SHP77 treated with DMSO at 0.1 percent for 48 hours (cell line): ENCODE measurements around the gene RAPGEF1.

ENCODE experiments used
- DNase-seq: peaks from one replicate; lab custom pipeline; 2025; lab: John Stamatoyannopoulos, UW

Gene RAPGEF1

GRCh38 chr9:131642496-131643083 is 97.3 kb downstream of the RAPGEF1 start:
- no peak for DNase-seq

DNA sequence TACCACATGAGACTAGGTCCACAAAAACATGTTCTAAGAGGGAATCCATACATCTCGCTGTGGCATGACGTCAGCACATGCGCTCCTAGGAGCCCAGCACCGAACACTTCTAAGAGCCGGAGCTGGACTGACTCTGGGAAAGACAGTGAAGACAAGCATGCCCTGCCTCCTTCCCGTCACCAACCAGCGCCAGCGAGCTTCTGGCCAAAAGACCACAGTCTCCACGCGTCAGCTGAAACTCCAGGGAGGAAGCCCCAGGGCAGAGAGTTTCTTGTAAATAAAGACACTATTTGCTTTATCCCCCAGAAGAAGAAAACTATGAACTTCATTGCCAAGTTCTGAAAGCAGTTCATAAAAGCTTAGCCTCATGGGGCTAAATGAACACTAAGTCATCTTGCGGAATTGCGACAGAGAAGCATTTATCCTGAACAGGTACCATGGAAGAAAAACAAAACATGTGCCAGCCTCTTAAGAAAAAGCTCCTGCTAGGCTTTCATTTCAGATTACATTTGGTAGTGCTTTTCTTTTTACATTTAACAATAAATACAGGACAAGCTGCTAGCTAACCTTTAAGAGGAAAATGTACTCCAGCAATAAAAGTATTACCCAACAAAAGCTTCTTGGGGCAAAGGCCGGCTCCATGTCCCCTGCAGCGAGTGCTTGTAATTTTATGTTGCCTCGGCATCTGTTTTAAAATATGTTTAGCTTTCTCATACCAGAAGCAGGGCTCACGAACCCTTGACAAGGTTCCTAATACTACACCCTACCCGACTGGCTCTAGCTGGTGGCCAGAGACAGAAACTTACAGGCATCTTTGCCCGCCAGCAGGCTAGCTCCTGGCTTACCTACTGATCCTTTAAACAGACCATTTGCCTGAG is 98.0 kb downstream of the RAPGEF1 start:
- no peak for DNase-seq

DNA sequence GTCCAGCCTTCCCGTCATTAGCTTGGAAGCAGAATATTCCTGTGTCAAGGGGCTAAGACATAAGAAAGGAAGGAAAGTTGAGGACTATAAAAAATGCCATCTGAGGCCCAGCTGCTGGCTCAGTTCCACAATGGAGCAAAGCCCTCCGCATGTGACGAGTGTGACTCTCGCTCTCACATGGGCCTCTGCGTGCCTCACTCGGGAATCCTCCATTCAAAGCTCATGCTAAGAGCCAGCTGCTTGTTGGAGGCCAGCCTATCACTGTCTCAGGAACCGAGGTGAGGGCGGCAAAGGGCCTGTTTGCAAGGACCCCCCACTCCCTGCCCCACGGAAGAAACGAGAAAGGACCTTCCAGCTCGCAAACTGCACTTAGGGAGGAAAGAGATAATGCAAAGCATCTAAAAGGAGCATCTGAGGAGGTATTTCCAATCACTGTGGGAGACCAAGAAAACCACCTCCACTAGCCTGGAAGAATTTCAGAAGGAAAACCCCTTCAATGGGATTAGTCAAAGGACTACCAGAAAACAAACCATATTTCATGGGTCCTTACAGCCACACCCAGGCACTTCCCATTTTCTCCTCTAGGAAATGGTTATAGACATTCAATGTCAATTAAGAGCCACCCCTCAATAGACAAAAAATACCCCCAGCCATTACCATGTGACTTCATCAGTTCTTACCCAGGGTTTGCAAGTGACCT is 99.3 kb downstream of the RAPGEF1 start:
- DNase-seq = no peak

GRCh38 chr9:131639769-131640437 is 100.0 kb downstream of the RAPGEF1 start:
- no peak for DNase-seq

GRCh38 chr9:131636593-131636992 is 103.3 kb downstream of the RAPGEF1 start:
- no peak for DNase-seq

GRCh38 chr9:131635892-131636291 is 104.0 kb downstream of the RAPGEF1 start:
- DNase-seq = no peak

- DNase-seq = no peak
Observed at GRCh38 chr9:131635285-131635684, 104.6 kb downstream of the RAPGEF1 start.

- peak; percentile 32 for DNase-seq
Observed at GRCh38 chr9:131633491-131634031, 106.3 kb downstream of the RAPGEF1 start.

GRCh38 chr9:131631306-131631705 is 108.6 kb downstream of the RAPGEF1 start:
- DNase-seq = no peak

GRCh38 chr9:131630205-131630831 is 109.6 kb downstream of the RAPGEF1 start:
- no peak for DNase-seq

GRCh38 chr9:131629825-131630204 is 110.1 kb downstream of the RAPGEF1 start:
- no peak for DNase-seq

GRCh38 chr9:131629226-131629500 is 110.7 kb downstream of the RAPGEF1 start:
- no peak for DNase-seq

DNA sequence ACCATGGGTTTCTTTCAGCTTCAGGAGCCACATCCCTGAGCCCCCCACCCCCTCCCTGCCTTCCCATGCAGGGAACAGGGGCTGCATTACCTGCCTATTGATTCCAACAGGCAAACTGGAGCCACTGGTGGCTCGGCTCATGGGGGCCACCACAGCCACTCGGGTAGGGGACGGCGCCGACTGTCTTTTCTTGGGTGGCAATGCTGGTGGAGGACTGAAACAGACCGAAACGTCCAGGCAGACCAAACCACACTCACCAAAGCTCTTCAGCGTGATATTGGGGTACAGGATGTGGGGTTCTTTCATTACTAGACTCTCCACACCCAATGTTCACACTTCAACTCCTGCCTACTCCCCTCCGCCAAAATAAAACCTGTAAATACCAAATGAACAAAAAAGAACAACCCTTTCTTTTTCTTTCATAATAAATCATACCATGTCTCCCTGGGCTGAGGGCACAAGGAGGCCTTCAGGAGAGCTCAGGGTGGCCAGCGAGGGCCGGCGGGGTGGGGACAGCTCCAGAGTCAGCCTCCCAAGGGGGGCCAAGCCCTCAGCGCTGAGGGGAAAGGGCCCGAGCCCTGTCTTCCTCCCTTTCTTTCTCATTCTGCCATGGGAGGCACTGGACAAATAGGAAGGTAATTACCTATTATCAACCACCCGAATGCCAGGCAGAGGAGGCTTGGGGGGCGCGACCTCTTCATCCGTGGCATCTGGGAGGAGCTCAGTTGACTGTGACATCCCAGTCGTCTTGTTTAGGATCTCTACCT is 111.2 kb downstream of the RAPGEF1 start:
- no peak for DNase-seq

- DNase-seq = peak; percentile 82
Observed at GRCh38 chr9:131627648-131628458, 112.0 kb downstream of the RAPGEF1 start.

DNA sequence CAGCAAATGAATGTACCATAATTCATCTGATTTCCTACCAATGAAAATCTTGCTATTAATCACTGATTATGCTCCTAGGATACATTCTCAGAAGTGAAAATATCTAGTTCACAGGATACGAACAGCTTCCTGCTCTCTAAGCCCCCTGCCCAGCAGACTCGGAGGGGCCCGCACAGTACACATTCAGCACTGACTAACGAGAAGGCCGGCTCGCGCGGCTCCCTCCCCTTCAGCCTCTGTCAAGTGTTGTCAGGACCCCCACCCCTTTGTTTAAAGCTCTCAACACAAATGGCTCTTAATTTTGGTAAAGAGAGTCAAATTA is 112.6 kb downstream of the RAPGEF1 start:
- DNase-seq = no peak

DNA sequence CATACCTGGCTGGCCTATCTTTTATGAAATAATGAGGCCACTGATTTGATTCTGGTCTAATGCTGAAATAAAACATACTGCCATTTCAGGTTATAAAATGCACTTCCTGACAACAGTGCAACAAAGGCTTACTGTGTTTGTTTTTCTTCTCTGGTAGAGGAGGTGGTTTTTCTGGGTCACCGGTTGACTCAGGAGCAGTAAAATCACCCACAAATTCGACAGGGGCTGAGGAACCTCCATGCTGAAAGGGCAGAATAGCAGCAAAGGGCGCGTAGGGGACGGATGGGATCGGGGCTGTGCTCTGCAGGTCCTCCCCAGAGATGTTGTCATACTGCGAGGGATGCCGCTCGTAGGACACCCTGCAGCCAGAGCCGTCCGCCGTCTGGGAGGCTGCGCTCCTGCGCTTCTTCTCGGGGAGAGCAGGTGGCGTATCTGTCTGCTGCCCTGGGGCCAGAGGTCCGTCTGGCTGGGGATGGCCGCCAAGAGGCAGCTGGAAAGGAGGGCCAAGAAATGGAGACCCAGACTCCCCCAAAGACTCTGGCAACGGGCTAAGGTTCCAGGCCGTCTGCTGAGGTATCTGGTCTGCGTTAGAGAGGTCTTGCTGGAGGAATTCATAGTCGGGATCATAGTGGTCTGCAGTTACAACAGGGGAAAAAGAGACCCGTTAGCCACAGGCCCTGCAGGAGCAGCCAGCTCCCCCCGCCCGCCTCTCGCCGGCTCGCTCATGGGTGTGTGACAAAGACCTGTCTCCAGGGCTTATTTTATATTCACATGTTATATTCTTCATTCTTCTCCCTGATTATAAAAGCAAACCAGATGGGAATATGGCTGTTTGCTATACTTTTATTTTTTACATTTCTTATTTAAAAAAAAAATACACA is 113.8 kb downstream of the RAPGEF1 start:
- no peak for DNase-seq

DNA sequence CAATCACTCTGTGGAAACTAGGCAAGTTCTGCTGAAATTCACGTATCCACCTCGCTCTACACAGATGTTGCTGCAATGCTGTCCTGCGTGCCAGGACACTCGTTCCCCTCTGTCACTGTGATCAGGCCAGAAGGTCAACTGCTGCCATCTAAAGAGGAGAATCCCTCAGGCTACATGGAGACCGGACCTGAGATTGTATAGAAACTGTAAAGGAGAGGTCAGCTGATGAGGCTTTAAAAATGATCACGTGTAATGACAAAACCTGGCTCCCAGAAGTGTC is 114.4 kb downstream of the RAPGEF1 start:
- DNase-seq = no peak

DNA sequence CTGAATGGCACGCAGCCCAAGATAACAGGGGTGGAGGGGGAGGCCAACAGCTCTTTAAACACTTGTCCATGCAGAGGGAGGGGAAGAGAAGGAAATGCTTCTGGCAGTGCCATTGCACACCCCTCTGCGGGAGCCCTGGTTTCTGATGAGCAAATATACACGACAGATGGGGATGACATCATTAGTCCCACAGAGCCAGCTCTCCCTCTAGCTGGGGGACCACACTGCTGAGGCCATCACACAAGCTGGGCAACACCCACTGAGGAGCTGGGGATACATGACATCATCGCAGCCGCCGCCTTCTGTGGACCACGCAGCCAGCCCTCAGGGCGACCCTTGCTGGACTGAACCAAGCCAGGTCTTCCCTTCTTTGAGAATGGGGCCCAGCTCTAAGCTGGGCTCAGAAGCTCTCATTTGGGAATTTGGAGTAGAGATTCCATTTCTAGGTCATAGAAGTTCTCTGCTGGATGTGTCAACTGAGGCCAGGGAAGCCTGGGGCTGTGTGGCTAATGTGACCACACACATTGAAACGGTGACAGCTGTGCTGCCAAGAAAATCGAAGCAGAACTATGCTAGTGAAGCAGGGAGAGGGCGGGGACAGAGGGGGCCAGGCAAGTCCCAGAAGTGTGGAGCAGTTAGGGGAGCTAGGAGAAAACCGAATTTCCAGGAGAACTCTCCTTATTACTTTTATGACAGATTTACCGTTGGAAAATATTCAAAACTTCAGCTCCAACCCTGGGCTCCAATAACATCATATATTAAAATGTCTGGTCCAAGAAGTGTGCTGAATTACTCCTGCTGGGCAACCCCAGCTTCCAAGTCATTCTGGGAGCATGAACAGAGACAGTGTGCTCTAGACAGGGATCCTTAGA is 115.0 kb downstream of the RAPGEF1 start:
- peak; percentile 45 for DNase-seq
